Activated CD4-positive, alpha-beta T cell treated with anti-CD3 and anti-CD28 coated beads, Interleukin-2, amount 50 U/mL, for 1 hour (primary cell): ENCODE results near the gene ADCY7.
"Not testable (repeated sequence)": the region's sequence is repeated elsewhere in the genome, so short reads cannot be mapped to it uniquely, and the experiment has no call there.

Experiments
- DNase-seq: peaks from one replicate; pipeline ENCODE4 v3.0.0-alpha.2; 2020

ADCY7 gene

DNA sequence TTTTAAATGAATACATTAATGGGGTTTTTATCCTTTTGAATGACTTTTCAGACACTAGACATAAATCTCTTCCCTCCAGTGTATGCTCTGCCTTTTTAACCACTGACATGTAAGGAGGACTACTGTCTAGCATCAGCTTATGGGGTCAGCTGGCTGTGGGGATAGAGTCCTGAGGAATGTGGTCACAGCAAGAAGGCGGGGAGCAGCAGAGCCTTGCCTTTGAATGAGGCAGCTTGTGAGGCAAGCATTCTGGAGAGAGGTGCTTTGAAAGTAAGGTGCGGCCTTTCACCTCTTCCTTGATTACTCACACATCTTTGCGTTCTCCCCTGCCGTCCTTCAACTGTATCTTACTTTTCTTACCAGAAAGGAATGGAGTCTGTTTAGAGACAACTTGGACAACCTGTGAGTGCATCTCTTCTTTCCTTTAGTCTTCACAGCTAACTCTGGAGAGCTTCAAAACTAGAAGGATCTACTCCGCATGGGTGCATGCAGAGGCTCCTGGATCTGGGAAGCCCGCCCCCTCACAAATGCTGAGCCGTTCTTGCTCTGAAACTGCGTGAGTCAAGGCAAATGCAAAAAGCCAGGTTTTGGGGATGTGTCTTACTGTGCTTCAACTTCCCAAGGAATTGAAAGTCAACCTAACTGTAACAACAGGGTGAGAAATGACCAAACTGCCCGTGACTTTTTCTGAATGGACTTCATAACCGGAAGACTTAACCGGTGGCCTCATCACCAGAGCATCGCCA is 49.9 kb downstream of the ADCY7 start:
- no peak for DNase-seq

GRCh38 chr16:50316848-50317630 is 50.7 kb downstream of the ADCY7 start:
- no peak for DNase-seq

DNA sequence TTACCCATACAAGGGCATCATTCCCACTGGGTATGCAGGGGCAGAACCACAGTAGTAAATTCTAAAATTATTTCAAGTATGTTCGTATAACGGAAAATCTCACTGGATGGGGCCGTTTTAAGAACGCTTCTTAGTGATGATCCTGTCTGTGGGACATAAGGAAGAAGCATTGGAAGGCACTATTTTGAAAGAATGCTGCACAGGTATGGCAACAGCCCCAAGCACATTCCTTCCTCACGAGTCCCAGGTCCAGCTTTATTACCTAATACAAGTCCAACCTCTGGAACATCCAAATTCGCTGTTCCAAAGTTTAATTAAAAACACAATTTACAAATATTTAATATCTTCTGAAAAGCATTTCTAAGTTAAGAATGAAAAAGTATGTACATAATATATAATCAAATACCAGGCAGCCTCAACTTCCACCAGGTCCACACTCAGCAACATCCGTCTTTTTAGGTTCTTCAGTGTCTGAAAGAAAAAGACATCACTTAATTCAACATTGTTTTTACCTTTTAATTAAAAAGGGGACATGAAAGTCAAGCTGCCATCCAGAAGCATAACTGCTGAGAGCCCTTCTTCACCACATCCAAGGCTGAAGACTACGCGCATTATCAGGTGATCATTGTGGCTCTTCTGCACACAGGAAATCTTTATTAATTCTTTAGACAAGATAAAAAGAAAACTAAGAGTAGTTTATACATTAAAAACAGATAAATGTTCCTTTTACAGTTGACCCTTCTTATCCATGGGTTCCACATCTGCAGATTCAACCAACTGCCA is 52.6 kb downstream of the ADCY7 start:
- DNase-seq, result no peak

- DNase-seq, result no peak
Measured at GRCh38 chr16:50320310-50320709, 54.0 kb downstream of the ADCY7 start.

- DNase-seq, result no peak
Measured at GRCh38 chr16:50322333-50322732, 56.0 kb downstream of the ADCY7 start.

DNA sequence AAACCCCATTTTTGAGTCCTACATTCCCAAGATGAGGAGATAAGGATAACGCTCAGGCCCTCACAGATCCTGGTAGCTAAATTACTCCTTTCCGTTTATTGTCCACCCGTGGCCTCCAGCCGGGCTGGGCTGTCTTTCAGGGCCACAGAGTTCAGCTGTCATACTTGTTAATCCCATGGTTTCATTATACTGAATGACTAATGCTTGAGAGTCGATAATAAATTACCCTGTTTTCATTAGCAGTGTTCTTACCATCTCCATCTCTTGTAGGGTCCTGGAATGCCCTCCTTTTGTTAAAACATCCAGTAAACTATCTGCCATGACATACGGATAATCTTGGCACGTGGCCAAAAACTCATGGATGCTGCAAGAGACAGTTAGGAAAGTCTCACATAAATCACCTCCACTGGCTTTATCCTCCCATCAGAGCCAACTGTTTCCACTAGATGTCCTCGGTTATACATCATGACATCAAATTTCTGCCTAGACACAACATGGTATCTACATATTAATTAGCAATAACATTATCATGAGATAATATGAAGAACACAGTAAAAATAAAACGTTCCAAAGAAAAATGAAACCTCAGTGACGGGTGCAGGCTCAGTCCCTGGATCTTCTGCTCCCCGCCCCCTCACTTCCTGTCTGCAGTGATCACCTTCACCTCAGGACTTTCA is 57.1 kb downstream of the ADCY7 start:
- DNase-seq, result no peak

DNA sequence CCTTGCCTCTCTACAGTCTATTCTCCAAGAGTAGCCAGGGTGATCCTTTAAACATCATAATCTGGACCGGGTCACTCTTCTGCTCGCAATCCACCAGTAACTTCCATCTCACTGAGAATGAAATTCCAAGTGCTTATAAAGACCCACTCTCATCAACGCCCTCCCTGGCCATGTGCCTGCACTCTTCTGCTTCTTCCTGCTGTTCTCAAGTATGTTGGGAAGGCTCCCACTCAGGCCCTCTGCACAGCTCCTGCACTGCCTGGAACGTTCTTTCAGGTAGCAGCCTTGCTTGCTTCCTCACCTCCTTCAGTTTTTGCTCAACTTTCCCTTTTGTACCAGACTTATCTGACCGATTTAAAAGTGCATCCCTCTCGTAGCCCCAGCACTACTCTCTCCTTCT is 58.0 kb downstream of the ADCY7 start:
- no peak for DNase-seq

GRCh38 chr16:50326264-50326663 is 59.9 kb downstream of the ADCY7 start:
- no peak for DNase-seq

GRCh38 chr16:50326835-50327465 is 60.6 kb downstream of the ADCY7 start:
- peak; percentile 61 for DNase-seq

- DNase-seq, result no peak
Measured at GRCh38 chr16:50329446-50330189, 63.3 kb downstream of the ADCY7 start.

DNA sequence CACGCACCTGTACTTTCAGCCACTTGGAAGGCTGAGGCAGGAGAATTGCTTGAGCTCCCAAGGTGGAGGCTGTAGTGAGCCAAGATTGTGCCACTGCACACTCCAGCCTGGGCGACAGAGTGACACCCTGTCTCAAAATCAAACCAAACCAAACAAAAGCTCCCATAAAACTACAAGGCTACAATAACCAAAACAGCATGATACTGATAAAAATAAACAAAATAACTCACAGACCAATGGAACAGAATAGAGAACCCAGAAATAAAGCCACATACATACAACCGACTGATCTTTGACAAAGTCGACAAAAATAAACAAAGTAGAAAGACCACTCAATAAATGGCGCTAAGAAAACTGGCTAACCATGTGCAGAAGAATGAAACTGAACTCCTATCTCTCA is 65.2 kb downstream of the ADCY7 start:
- DNase-seq, result no peak

GRCh38 chr16:50332599-50332998 is 66.2 kb downstream of the ADCY7 start:
- DNase-seq, result no peak

DNA sequence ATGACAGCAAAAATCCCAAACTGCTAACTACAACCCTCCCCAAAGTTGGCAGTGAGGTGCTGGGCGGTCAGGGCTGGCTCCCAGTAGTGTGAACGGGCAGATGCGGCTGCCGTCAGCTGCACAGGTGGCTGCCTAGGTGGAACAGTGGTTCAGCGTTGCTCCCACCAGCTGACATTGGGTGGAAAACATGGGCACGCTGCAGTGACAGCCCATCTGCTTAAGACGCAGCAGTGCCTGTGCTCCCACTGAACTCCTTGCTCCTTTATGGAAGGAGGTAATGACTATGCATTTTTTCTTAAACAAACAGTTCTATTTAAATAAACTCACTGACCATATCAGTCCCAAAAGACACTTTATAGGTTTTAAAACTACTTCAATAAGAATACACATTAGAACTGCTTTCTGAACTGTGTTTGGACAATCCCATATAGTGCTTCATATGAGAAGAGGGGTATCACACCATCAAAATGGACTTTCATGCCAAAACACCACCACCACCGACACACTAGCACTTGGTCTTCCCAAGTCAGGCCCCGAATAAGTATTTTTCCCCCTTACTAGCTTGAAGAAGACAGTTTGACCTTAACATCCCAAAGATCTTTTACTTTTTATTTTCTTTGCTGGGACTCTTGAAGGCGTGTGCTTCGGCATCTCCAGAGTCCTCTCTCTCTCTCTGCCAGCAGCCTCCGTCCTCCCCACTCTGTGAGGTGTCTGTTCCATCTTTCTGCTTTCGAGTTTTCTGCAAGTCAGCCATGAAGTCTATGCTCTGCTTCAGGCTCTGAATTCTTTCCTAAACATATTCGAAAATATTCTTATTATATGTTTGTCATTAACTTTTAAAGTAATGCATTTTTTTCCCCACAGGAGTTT is 68.0 kb downstream of the ADCY7 start:
- DNase-seq, result no peak

DNA sequence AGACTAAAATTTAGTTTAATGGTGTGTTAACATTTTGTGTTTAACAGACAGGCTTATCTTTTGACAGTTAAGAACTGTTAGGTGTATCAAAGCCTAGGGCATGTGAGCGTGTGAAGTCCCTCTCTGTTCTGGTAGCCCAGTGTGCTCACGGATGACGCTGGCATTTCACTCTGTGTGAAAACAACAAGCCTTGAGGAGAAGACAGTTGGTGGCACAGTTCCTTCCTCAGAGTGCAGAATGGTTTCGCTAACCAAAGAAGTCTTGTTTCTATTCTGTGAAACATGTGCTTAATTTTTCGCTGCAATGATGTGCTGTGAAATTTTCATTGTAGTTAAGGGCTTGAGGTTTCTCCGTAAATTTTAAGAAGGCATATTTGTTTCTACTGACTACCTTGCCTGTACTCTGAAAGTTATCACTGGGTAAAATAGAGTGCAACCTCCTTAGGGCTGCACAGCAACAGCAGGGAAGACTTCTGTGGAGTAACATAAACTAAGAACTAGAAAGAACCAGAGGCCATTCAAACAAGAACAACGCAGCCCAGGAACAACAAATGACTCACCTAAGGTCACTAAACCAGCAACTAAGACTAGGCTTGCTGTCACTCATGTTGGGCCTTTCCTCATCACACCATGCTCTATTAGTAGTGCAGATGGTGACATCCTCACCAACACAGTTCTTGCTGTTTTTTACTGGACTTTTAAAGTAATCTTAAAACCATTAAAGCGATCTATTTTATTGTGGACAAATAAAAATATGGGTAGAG is 69.0 kb downstream of the ADCY7 start:
- no peak for DNase-seq

DNA sequence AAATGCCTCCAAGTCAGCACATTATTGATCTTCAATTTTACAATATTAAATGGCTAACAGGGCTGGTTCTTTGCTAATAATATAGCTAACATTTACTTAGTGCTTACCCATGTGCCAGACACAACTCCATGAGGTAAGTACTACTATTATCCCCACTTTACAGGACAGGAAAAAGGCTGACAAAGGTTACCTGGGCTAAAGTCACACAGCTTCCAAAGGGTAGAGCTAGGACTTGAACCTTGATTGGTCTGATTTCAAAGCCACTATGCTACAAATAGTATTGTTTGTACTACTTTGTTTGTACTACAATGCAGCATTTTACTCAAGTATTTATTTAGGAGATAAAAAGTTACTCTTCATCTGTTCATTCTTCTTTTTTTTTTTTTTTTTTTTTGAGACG is 70.5 kb downstream of the ADCY7 start:
- DNase-seq, result no peak

GRCh38 chr16:50338371-50339231 is 72.2 kb downstream of the ADCY7 start:
- no peak for DNase-seq

GRCh38 chr16:50340578-50340977 is 74.2 kb downstream of the ADCY7 start:
- no peak for DNase-seq

GRCh38 chr16:50343566-50343965 is 77.2 kb downstream of the ADCY7 start:
- not testable (repeated sequence) for DNase-seq

GRCh38 chr16:50345210-50345609 is 78.9 kb downstream of the ADCY7 start:
- DNase-seq, result not testable (repeated sequence)
